ENCODE measurements around the gene AGBL1.

GRCh38 chr15:86659724-86660411, 580.2 kb downstream of the AGBL1 start:
- TF ChIP-seq CTCF (IDR thresholded peaks at IDR 0.05): no peak
- TF ChIP-seq EZH2phosphoT487 (IDR thresholded peaks at IDR 0.05): no peak

All from neural progenitor cell (in vitro differentiated cells).